GM12865 (cell line): Measurements from ENCODE around the gene NUP205.
"Not testable (repeated sequence)": the region's sequence is repeated elsewhere in the genome, so short reads cannot be mapped to it uniquely, and the experiment has no call there.

Source experiments
- DNase-seq: peaks from one replicate; pipeline ENCODE4 v3.0.0; 2010; ENCODE audit warnings: low read depth
- H3K4me3 ChIP-seq: 2 replicates; pipeline ENCODE4 v1.5.1; 2011; ENCODE audit warnings: mild to moderate bottlenecking, low read depth, low read length, control low read depth
- CTCF ChIP-seq: IDR thresholded peaks from 2 replicates; pipeline ENCODE4 v1.5.1; 2011; ENCODE audit warnings: low read length, control low read depth, low read depth, inconsistent platforms; ENCODE audit not compliant: insufficient read depth; ENCODE audit errors: missing control alignments

NUP205 gene

GRCh38 chr7:135683609-135684008 lies 125.9 kb downstream of the NUP205 start:
- TF ChIP-seq CTCF: no peak
- H3K4me3 ChIP-seq: no peak overlapping the region
- DNase-seq: no peak

GRCh38 chr7:135684136-135684535 lies 126.4 kb downstream of the NUP205 start:
- DNase-seq: no peak
- no peak for TF ChIP-seq CTCF

GRCh38 chr7:135684699-135685098 lies 127.0 kb downstream of the NUP205 start:
- H3K4me3 ChIP-seq: no peak overlapping the region

More at GRCh38 chr7:135684136-135684535, 126.4 kb downstream of the NUP205 start:
- no peak overlapping the region for H3K4me3 ChIP-seq

GRCh38 chr7:135685306-135686084 lies 127.8 kb downstream of the NUP205 start:
- no peak for DNase-seq
- TF ChIP-seq CTCF: no peak

More at GRCh38 chr7:135684699-135685098, 127.0 kb downstream of the NUP205 start:
- TF ChIP-seq CTCF: no peak
- DNase-seq: no peak

GRCh38 chr7:135687466-135687865 lies 129.7 kb downstream of the NUP205 start:
- no peak overlapping the region for H3K4me3 ChIP-seq
- no peak for DNase-seq
- no peak for TF ChIP-seq CTCF

More at GRCh38 chr7:135685306-135686084, 127.8 kb downstream of the NUP205 start:
- H3K4me3 ChIP-seq: no peak overlapping the region

- H3K4me3 ChIP-seq: no peak overlapping the region
- no peak for TF ChIP-seq CTCF
- DNase-seq: no peak
These were observed 132.8 kb downstream of the NUP205 start for GRCh38 chr7:135690566-135690965.

GRCh38 chr7:135692055-135692454 lies 134.3 kb downstream of the NUP205 start:
- no peak overlapping the region for H3K4me3 ChIP-seq
- no peak for TF ChIP-seq CTCF
- DNase-seq: no peak

GRCh38 chr7:135692606-135693005 lies 134.9 kb downstream of the NUP205 start:
- DNase-seq, H3K4me3 ChIP-seq: not testable (repeated sequence)
